ES-I3 (cell line): ENCODE results near the gene AGAP1.

Experiments
- H3K36me3 ChIP-seq: 2 replicates; pipeline ENCODE4 v1.6.1; 2013; ENCODE audit warnings: mild to moderate bottlenecking, low read length, control low read depth, moderate library complexity; ENCODE audit not compliant: insufficient read depth
- H3K4me1 ChIP-seq: 2 replicates; pipeline ENCODE4 v1.6.1; 2013; ENCODE audit warnings: mild to moderate bottlenecking, control low read depth, low read length; ENCODE audit not compliant: insufficient read depth
- H3K9ac ChIP-seq: 2 replicates; pipeline ENCODE4 v1.6.1; 2013; ENCODE audit warnings: low read depth, mild to moderate bottlenecking, low read length, moderate library complexity
- H3K9me3 ChIP-seq: 2 replicates; pipeline ENCODE4 v1.6.1; 2013; ENCODE audit warnings: mild to moderate bottlenecking, low read length, moderate library complexity; ENCODE audit not compliant: control insufficient read depth, insufficient read depth

AGAP1 gene

DNA sequence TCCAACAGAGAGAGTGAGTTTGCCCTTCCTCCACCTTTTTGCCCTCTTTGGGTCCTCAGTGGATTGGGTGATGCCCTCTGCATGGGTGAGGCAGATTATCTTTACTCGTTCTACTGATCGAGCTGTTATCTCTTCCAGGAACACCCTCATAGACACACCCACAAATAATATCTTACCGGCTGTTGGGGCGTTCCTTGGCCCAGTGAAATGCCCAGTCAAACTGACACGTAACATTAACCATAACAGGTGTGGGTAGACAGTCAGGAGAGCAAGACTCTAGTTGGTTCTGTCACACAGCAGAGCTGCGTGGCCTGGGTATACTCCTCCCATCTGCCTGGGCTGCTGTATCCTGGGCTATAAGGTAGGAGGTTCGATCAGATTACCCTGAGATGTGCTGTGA lies 144.1 kb downstream of the AGAP1 start:
- peaks cover 44% of the 10 kb centered on the region for H3K4me1 ChIP-seq
- no peaks in the 10 kb centered on the region for H3K36me3 ChIP-seq
- H3K9ac ChIP-seq = no peak overlapping the region
- no peaks in the 10 kb centered on the region for H3K9me3 ChIP-seq

- H3K9ac ChIP-seq = no peak overlapping the region
- H3K9me3 ChIP-seq = no peaks in the 10 kb centered on the region
- H3K4me1 ChIP-seq = peaks cover 45% of the 10 kb centered on the region
- H3K36me3 ChIP-seq = no peaks in the 10 kb centered on the region
Measured at GRCh38 chr2:235638541-235639427, 144.9 kb downstream of the AGAP1 start.

DNA sequence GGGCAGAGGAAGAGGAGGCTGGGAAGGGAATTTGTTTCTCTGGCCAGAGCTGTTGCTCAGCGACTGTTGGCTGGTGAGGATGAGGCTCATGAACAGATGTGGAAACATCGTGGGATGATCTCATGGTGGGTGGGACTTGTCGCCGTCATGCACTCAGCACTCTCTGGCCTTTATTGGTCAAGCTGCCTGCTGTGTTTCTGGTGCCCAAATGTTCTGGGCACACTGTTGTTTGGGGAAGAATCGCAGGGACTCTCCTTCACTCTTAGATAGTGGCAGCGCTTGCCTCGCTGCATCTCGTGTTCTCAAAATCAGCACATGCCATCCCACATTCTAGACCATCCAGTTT lies 145.6 kb downstream of the AGAP1 start:
- Histone ChIP-seq H3K36me3 (no peaks in the 10 kb centered on the region), H3K9me3 (no peaks in the 10 kb centered on the region), H3K4me1 (peaks cover 45% of the 10 kb centered on the region), H3K9ac (no peak overlapping the region)

GRCh38 chr2:235639885-235640284 lies 146.0 kb downstream of the AGAP1 start:
- H3K9ac ChIP-seq = no peak overlapping the region
- no peaks in the 10 kb centered on the region for H3K36me3 ChIP-seq
- H3K4me1 ChIP-seq = peaks cover 45% of the 10 kb centered on the region
- no peaks in the 10 kb centered on the region for H3K9me3 ChIP-seq

DNA sequence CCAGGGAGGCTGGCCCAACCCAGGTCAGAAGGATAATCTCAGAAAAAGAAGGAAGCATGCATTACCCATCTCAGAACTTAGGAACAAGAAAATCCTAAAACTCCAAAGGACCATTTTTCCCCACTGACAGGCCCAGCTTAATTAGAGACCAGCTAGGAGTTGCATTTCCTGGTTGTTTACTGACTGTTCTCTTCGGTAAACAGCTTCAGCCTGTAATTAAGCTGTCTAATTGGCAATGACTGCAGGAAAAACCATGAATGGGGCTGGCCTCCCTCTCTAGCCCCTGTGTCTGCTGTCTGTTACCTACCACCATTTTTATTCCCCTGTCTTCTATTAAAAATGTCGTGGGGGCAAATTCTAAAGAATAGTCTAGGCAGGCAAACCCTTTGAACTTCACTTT lies 146.5 kb downstream of the AGAP1 start:
- H3K9me3 ChIP-seq = no peaks in the 10 kb centered on the region
- H3K4me1 ChIP-seq = peaks cover 45% of the 10 kb centered on the region
- no peak overlapping the region for H3K9ac ChIP-seq
- H3K36me3 ChIP-seq = no peaks in the 10 kb centered on the region

GRCh38 chr2:235640926-235641723 lies 147.3 kb downstream of the AGAP1 start:
- Histone ChIP-seq H3K36me3 (no peaks in the 10 kb centered on the region), H3K4me1 (peaks cover 45% of the 10 kb centered on the region), H3K9ac (no peak overlapping the region), H3K9me3 (no peaks in the 10 kb centered on the region)

DNA sequence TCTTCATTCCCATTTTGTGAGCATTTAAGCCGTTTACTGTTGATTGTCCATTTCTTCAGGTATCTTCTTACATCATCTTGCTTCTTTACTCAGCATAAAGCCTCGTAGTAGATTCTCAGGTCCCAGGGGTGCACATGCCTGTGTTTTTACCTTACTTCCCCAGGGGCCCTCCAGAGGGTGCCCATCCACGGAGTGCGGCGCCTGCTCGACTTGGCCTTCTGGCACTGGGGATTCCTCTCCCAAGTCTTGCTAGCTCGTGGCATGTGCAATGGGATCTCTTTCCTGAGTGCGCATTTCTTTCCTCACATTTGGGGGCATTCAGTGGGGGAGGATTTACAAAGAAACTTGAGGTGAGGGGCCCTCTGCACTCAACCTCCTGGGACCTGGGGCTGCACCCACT lies 148.1 kb downstream of the AGAP1 start:
- Histone ChIP-seq H3K36me3 (no peaks in the 10 kb centered on the region), H3K9ac (no peak overlapping the region), H3K4me1 (peaks cover 45% of the 10 kb centered on the region), H3K9me3 (no peaks in the 10 kb centered on the region)

DNA sequence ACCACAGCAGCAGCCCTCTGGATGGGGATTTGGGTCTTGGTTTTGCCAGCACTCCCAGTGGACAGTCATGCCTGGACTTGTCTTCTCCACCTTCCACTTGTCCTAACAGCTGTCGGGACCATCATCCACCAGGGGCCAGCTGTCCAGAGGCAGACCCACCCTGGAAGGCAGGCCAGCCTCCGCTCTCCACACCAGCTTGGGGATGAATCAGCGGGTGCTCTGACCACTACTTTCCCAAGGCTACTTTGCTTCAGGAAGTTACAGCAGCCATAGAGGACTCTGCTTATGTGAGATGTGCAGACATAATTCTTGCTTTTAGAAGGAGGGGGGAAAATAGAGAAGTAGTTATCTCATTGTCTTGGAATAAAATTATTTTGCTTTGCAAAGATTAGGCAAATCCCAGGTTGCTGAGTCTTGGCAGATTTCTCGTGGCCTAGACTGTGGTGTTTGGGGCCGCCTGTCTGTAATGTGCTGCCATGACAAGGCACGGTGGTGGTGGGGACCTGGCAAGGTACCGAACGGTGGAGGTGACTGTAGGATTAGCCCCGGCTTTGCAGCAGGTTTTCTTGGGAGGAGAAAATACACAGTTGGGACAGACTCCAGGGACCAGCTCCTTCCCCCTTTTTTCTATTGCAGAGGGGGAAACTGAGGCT lies 148.7 kb downstream of the AGAP1 start:
- H3K9ac ChIP-seq = no peak overlapping the region
- no peaks in the 10 kb centered on the region for H3K9me3 ChIP-seq
- H3K36me3 ChIP-seq = no peaks in the 10 kb centered on the region
- H3K4me1 ChIP-seq = peaks cover 45% of the 10 kb centered on the region

DNA sequence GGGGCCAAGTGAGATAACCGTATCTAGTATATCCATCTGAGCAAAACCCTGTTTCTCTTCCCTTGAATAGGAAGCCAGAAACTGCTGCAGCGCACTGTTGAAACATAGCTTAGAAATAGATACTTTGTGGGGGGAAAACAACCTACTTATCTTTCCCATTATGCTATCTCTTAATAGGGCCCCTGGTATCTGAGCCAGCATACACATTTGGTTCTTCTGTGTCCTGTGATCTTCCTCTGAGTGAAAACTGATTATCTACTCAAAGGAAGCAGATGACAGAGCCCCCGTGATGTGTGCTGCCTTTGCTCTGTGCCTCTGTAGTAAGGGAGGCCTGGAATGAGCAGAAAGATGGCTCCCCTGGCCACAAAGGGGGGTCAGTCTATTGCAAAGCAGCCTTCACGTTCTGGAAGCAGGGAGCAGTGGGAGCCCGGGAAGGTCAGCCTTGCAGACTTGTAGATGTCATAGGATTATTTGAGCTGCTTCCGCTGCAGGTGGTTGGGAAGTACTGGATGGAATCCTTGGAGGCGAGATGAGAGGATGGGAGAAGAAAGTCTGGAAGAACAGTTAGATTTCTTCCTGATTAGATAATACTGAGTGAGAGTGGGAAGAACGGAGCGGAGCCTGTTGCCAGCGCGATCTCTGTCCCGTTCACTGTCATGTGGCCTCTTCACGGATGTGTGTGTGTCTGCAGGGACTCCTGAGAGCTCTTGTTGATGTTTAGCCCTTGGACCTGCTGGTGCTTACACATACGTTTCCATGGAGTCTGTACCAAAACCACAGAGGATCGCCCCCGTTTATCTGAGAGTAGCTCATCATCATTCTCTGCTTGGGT lies 150.1 kb downstream of the AGAP1 start:
- Histone ChIP-seq H3K9ac (no peak overlapping the region), H3K36me3 (no peaks in the 10 kb centered on the region), H3K4me1 (peaks cover 38% of the 10 kb centered on the region), H3K9me3 (no peaks in the 10 kb centered on the region)

- H3K36me3 ChIP-seq = no peaks in the 10 kb centered on the region
Measured at GRCh38 chr2:235647264-235647663, 153.4 kb downstream of the AGAP1 start.

GRCh38 chr2:235647877-235648276 lies 154.0 kb downstream of the AGAP1 start:
- Histone ChIP-seq H3K4me1 (peaks cover under 1% of the 10 kb centered on the region; the same call in 1 of the 2 replicates), H3K9ac (no peak overlapping the region), H3K9me3 (no peaks in the 10 kb centered on the region), H3K36me3 (no peaks in the 10 kb centered on the region)

More at GRCh38 chr2:235647264-235647663, 153.4 kb downstream of the AGAP1 start:
- H3K9ac ChIP-seq = no peak overlapping the region
- peaks cover 7% of the 10 kb centered on the region for H3K4me1 ChIP-seq
- H3K9me3 ChIP-seq = no peaks in the 10 kb centered on the region

DNA sequence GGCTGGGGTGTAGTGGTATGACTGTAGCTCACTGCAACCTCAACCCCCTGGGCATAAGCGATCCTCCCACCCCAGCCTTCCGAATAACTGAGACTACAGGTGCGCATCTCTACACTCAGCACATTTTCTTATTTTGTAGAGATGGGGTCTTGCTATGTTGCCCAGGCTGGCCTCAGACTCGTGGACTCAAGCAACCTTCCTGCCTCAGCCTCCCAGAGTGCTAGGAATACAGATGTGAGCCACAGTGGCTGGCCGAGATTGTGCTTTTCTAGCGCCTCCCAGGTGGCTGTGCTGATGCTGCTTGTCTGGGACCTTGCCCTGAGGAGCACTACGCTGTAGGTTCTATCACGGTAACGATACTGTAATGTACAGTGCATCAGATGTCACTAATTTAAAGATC lies 155.6 kb downstream of the AGAP1 start:
- Histone ChIP-seq H3K36me3 (no peaks in the 10 kb centered on the region; the same call in 1 of the 2 replicates), H3K4me1 (no peaks in the 10 kb centered on the region), H3K9ac (no peak overlapping the region), H3K9me3 (no peaks in the 10 kb centered on the region; the same call in 1 of the 2 replicates)

- Histone ChIP-seq H3K4me1 (no peaks in the 10 kb centered on the region), H3K9ac (no peak overlapping the region), H3K9me3 (peaks cover under 1% of the 10 kb centered on the region), H3K36me3 (no peaks in the 10 kb centered on the region; the same call in 1 of the 2 replicates)
Measured at GRCh38 chr2:235651643-235652042, 157.8 kb downstream of the AGAP1 start.
